ENCODE measurements around the gene KIFAP3. TPM values are rescaled to one million over a fixed set of nuclear protein-coding genes. Genes with fewer than 3 reads are reported as not detected.

KIFAP3 gene
- total RNA-seq, 1 donor from 2014 or later: 55.9 TPM

- DNase-seq: no peak
- H3K27me3 ChIP-seq (ENCODE audit: low read depth): no peaks in the 10 kb centered on the region
- TF ChIP-seq CTCF (IDR thresholded peaks at IDR 0.05; ENCODE audit: borderline replicate concordance): no peak
- H3K36me3 ChIP-seq: peaks cover 10% of the 10 kb centered on the region
- H3K27ac ChIP-seq (replicated peaks): no peak overlapping the region
- H3K9me3 ChIP-seq (replicated peaks): no peaks in the 10 kb centered on the region
- H3K4me1 ChIP-seq: no peaks in the 10 kb centered on the region
- intact Hi-C loops (cut with micrococcal nuclease): no loop called here
- H3K4me3 ChIP-seq: no peak overlapping the region
Observed at GRCh38 chr1:169964206-169964605, 110.3 kb downstream of the KIFAP3 start.

- Histone ChIP-seq H3K9me3 (replicated peaks) (no peaks in the 10 kb centered on the region), H3K27me3 (ENCODE audit: low read depth) (no peaks in the 10 kb centered on the region), H3K4me1 (no peaks in the 10 kb centered on the region), H3K27ac (replicated peaks) (no peak overlapping the region), H3K4me3 (no peak overlapping the region), H3K36me3 (peaks cover 6% of the 10 kb centered on the region)
- DNase-seq: no peak
- TF ChIP-seq CTCF (IDR thresholded peaks at IDR 0.05; ENCODE audit: borderline replicate concordance): no peak
- intact Hi-C loops (cut with micrococcal nuclease): no loop called here
Observed at GRCh38 chr1:169959686-169960085, 114.8 kb downstream of the KIFAP3 start.

GRCh38 chr1:169958987-169959386 lies 115.5 kb downstream of the KIFAP3 start:
- no peak overlapping the region for H3K4me3 ChIP-seq
- no peaks in the 10 kb centered on the region for H3K9me3 ChIP-seq (replicated peaks)
- no peak for DNase-seq
- intact Hi-C loops (cut with micrococcal nuclease): no loop called here
- H3K27me3 ChIP-seq (ENCODE audit: low read depth): no peaks in the 10 kb centered on the region
- no peaks in the 10 kb centered on the region for H3K4me1 ChIP-seq
- no peak overlapping the region for H3K27ac ChIP-seq (replicated peaks)
- peaks cover 10% of the 10 kb centered on the region for H3K36me3 ChIP-seq
- TF ChIP-seq CTCF (IDR thresholded peaks at IDR 0.05; ENCODE audit: borderline replicate concordance): no peak

GRCh38 chr1:169957884-169958283 lies 116.6 kb downstream of the KIFAP3 start:
- Histone ChIP-seq H3K27ac (replicated peaks) (no peak overlapping the region), H3K4me1 (no peaks in the 10 kb centered on the region), H3K36me3 (peaks cover 14% of the 10 kb centered on the region), H3K27me3 (ENCODE audit: low read depth) (no peaks in the 10 kb centered on the region), H3K9me3 (replicated peaks) (no peaks in the 10 kb centered on the region), H3K4me3 (no peak overlapping the region)
- no peak for DNase-seq
- intact Hi-C loops (cut with micrococcal nuclease): no loop called here
- no peak for TF ChIP-seq CTCF (IDR thresholded peaks at IDR 0.05; ENCODE audit: borderline replicate concordance)

DNA sequence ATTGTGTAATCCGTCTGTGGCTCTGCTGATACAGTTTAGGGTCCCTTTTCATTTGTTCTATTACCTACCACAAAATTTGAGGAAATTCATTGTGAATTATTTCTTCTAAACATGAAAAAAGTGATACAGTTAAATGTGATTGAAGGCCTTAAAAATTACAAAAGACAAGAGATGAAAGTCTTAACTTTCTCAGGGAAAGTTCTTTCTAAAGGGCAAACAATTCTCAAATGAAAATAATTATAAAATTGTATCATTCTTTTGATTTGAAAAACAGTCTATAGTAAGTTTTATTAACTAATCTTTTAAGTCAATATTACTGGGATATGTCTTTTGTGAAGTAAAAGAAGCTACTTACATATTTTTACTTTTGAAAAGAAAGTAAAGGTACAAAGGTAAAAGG lies 123.4 kb downstream of the KIFAP3 start:
- no peak overlapping the region for H3K4me3 ChIP-seq
- intact Hi-C loops (cut with micrococcal nuclease): no loop called here
- no peak for DNase-seq
- H3K36me3 ChIP-seq: peaks cover 19% of the 10 kb centered on the region
- no peaks in the 10 kb centered on the region for H3K27me3 ChIP-seq (ENCODE audit: low read depth)
- no peak for TF ChIP-seq CTCF (IDR thresholded peaks at IDR 0.05; ENCODE audit: borderline replicate concordance)
- no peak overlapping the region for H3K27ac ChIP-seq (replicated peaks)
- H3K4me1 ChIP-seq: no peaks in the 10 kb centered on the region
- no peaks in the 10 kb centered on the region for H3K9me3 ChIP-seq (replicated peaks)

DNA sequence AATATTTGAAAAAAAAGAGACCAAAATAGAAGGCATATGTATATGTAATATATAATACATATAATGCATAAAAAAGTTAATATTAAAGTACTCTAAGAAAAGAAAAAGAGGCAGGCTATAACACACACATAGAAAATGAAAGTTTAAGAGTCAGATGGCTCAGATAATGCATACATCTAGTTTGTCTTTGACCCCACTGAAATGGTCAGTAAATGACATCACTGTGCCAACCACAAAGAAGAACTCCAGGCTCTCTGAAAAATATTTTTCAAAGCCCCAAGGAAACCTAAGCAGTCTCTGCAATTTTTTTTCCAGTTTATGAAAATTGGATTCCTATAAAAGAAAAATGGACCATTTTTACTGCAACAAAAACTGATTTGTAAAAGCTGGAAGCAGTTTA lies 125.4 kb downstream of the KIFAP3 start:
- H3K4me1 ChIP-seq: no peaks in the 10 kb centered on the region
- no peak overlapping the region for H3K27ac ChIP-seq (replicated peaks)
- DNase-seq: no peak
- H3K4me3 ChIP-seq: no peak overlapping the region
- TF ChIP-seq CTCF (IDR thresholded peaks at IDR 0.05; ENCODE audit: borderline replicate concordance): no peak
- H3K27me3 ChIP-seq (ENCODE audit: low read depth): no peaks in the 10 kb centered on the region
- H3K36me3 ChIP-seq: peaks cover 21% of the 10 kb centered on the region
- no peaks in the 10 kb centered on the region for H3K9me3 ChIP-seq (replicated peaks)
- intact Hi-C loops (cut with micrococcal nuclease): no loop called here

All from left ventricle myocardium inferior (tissue), 1 donor.